Karpas-422 (cell line): Measurements from ENCODE around the gene SETDB1. TPM values are rescaled to one million over a fixed set of nuclear protein-coding genes. Genes with fewer than 3 reads are reported as not detected.
A peak's percentile ranks its signal among the peaks of the same experiment; 100 is the strongest.
"Not testable (repeated sequence)": the region's sequence is repeated elsewhere in the genome, so short reads cannot be mapped to it uniquely, and the experiment has no call there.

Experiments used
- DNase-seq: peaks from one replicate; pipeline ENCODE4 v3.0.0-alpha.2; 2015
- H2AFZ ChIP-seq: fragments of 200-600 bp; sonication (generic); 2 replicates; pipeline ENCODE4 v1.6.1; 2014; ENCODE audit warnings: antibody characterized with exemption, low read length, mixed read lengths
- H3K27ac ChIP-seq: fragments of 200-600 bp; sonication (generic); 2 replicates; pipeline ENCODE4 v1.5.1; 2014; ENCODE audit warnings: mild to moderate bottlenecking, low read length, moderate library complexity
- H3K27me3 ChIP-seq: fragments of 200-600 bp; sonication (generic); 2 replicates; pipeline ENCODE4 v1.6.1; 2014; ENCODE audit warnings: low read length, mixed read lengths
- H3K36me3 ChIP-seq: fragments of 200-600 bp; sonication (generic); 2 replicates; pipeline ENCODE4 v1.6.1; 2014; ENCODE audit warnings: low read length, mixed read lengths; ENCODE audit not compliant: insufficient read depth
- H3K4me1 ChIP-seq: fragments of 200-600 bp; sonication (generic); 2 replicates; pipeline ENCODE4 v1.6.1; 2014; ENCODE audit warnings: mild to moderate bottlenecking, low read length, mixed read lengths
- H3K4me2 ChIP-seq: fragments of 200-600 bp; sonication (generic); 2 replicates; pipeline ENCODE4 v1.6.1; 2014; ENCODE audit warnings: low read length, low read depth, mild to moderate bottlenecking; ENCODE audit not compliant: poor library complexity, severe bottlenecking
- H3K4me3 ChIP-seq: fragments of 200-600 bp; sonication (generic); 2 replicates; pipeline ENCODE4 v1.5.1; 2014; ENCODE audit warnings: mild to moderate bottlenecking, antibody characterized with exemption, low read length, mixed read lengths
- H3K79me2 ChIP-seq: fragments of 200-600 bp; sonication (generic); 2 replicates; pipeline ENCODE4 v1.6.1; 2014; ENCODE audit warnings: mild to moderate bottlenecking, low read length, mixed read lengths
- H3K9ac ChIP-seq: fragments of 200-600 bp; sonication (generic); 2 replicates; pipeline ENCODE4 v1.6.0; 2014; ENCODE audit warnings: low read length
- H3K9me2 ChIP-seq: fragments of 200-600 bp; sonication (generic), shearing (Covaris generic); replicated peaks from 2 replicates; pipeline ENCODE4 v1.6.0; 2014; ENCODE audit warnings: mild to moderate bottlenecking, low read length, moderate library complexity; ENCODE audit not compliant: insufficient read depth
- H3K9me3 ChIP-seq: fragments of 300-700, 200-600 bp; sonication (generic); 2 replicates; pipeline ENCODE4 v1.6.1; 2014; ENCODE audit warnings: low read length, mixed read lengths
- H4K20me1 ChIP-seq: fragments of 200-600 bp; sonication (generic); 2 replicates; pipeline ENCODE4 v1.6.1; 2014; ENCODE audit warnings: mild to moderate bottlenecking, antibody characterized with exemption, low read length, low read depth; ENCODE audit not compliant: insufficient read depth
- total RNA-seq: library from RNA; depleted of rRNA; stranded (reverse); fragments of >200 nt; shearing (Covaris generic); gene quantifications from 2 replicates; pipeline ENCODE4 v1.2.3, GENCODE V29; 2014; ENCODE audit warnings: low replicate concordance

The SETDB1 gene
- total RNA-seq, 1 experiment from 2014 or later: 60.1 TPM

DNA sequence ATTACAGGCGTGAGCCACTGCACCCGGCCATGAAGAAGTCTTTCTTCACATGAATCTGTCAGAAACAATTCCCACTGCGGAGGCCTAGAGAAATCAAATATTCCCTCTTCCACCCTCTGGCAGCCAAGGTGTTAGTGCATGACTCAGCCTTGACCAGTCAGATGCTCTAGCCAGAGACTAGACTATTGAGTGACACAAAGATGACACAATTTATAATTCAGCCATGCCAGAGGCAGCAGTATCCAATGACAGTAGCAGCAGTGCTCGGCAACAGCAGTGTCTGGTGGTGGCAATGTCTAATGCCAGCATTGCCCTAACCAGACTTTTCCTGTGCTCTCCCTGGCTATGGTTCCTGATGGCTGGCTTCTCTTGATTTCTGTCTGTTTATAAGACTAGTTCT is 30.5 kb upstream of the SETDB1 start:
- H3K9ac ChIP-seq: no peak overlapping the region
- 0 out of 2 replicates have a peak, but pooled peaks cover 2% of the 10 kb centered on the region for H3K27me3 ChIP-seq
- H3K4me3 ChIP-seq: no peak overlapping the region
- H3K9me2 ChIP-seq: no peaks in the 10 kb centered on the region
- no peaks in the 10 kb centered on the region for H3K9me3 ChIP-seq
- H2AFZ ChIP-seq: no peak overlapping the region
- no peak overlapping the region for H3K27ac ChIP-seq
- H3K4me1 ChIP-seq: no peaks in the 10 kb centered on the region
- H4K20me1 ChIP-seq: no peaks in the 10 kb centered on the region
- H3K79me2 ChIP-seq: no peaks in the 10 kb centered on the region
- no peak overlapping the region for H3K4me2 ChIP-seq
- no peaks in the 10 kb centered on the region for H3K36me3 ChIP-seq
- DNase-seq: no peak

DNA sequence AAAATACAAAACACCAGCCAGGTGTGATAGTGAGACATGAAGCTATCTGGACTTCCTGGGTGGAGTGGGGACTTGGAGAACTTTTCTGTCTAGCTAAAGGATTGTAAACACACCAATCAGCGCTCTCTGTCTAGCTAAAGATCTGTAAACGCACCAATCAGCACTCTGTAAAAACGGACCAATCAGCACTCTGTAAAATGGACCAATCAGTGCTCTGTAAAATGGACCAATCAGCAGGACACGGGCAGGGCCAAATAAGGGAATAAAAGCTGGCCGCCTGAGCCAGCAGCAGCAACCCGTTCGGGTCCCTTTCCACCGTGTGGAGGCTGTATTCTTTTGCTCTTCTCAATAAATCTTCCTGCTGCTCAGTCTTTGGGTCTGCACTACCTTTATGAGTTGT is 26.4 kb upstream of the SETDB1 start:
- not testable (repeated sequence) for H4K20me1 ChIP-seq, H3K4me3 ChIP-seq, H3K36me3 ChIP-seq, H3K4me2 ChIP-seq, H3K9ac ChIP-seq, H3K27ac ChIP-seq, DNase-seq, H3K27me3 ChIP-seq, H3K4me1 ChIP-seq, H3K79me2 ChIP-seq, H3K9me2 ChIP-seq, H3K9me3 ChIP-seq, H2AFZ ChIP-seq

DNA sequence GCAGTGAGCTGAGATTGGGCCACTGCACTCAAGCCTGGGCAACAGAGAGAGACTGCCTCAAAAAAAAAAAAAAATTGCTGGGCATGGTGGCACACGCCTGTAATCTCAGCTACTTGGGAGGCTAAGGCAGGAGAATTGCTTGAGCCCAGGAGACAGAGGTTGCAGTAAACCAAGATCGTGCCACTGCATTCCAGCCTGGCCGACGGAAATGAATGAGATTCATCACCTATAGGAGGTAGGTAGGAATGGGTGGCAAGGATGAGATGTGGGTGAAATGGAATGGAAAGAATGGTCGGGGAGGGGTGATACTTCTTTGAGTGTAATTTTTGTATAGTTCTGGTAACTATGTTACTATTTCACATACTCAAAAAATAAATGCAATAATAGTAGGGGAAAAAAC is 23.8 kb upstream of the SETDB1 start:
- no peak overlapping the region for H3K27ac ChIP-seq
- no peaks in the 10 kb centered on the region for H4K20me1 ChIP-seq
- no peaks in the 10 kb centered on the region for H3K4me1 ChIP-seq
- H3K9ac ChIP-seq: no peak overlapping the region
- H3K27me3 ChIP-seq: no peaks in the 10 kb centered on the region
- H3K9me3 ChIP-seq: no peaks in the 10 kb centered on the region
- H3K79me2 ChIP-seq: no peaks in the 10 kb centered on the region
- H3K4me2 ChIP-seq: no peak overlapping the region
- no peak for DNase-seq
- no peak overlapping the region for H2AFZ ChIP-seq
- H3K4me3 ChIP-seq: no peak overlapping the region
- no peaks in the 10 kb centered on the region for H3K9me2 ChIP-seq
- H3K36me3 ChIP-seq: no peaks in the 10 kb centered on the region

DNA sequence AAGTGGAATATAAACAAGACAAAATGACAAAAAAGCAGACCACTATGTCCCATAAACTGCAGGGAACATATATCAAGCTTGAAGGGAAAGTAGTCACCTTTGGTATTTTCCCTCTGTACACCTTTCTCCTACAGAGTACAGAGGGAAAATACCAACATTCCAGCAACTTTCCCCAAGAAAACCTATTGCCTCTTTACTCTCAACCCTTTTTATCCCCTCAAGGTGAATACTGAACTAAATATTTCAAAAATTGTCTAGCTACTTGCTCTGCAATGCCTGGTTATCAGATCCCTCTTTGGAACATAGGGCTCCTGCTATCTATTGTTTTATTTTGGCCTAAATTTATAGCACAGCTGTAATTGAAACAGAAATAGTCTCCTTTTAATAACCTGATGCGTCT is 23.4 kb upstream of the SETDB1 start:
- Histone ChIP-seq H3K9ac (no peak overlapping the region), H2AFZ (no peak overlapping the region), H3K4me3 (no peak overlapping the region), H3K27ac (no peak overlapping the region), H3K9me2 (no peaks in the 10 kb centered on the region), H4K20me1 (no peaks in the 10 kb centered on the region), H3K9me3 (no peaks in the 10 kb centered on the region), H3K4me2 (no peak overlapping the region), H3K4me1 (no peaks in the 10 kb centered on the region), H3K27me3 (no peaks in the 10 kb centered on the region), H3K36me3 (no peaks in the 10 kb centered on the region), H3K79me2 (no peaks in the 10 kb centered on the region)
- DNase-seq: no peak

DNA sequence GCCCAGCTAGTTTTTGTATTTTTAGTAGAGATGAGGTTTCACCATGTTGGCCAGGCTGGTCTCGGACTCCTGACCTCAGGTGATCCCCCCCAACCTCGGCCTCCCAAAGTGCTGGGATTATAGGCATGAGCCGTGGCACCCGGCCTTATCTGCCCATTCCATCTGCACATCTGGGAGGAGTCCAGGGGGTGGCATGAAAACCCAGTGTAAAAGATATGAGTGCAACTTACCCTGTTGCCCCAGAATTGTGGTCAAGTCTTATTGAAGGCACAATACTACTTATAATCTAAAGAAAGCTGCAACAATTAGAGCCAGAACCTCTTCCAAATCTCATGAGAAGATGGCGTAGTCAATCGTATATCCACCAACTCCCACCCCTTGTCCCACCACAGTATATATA is 20.9 kb upstream of the SETDB1 start:
- Histone ChIP-seq H2AFZ (no peak overlapping the region), H3K4me3 (no peak overlapping the region), H3K79me2 (no peaks in the 10 kb centered on the region), H3K9me2 (no peaks in the 10 kb centered on the region), H4K20me1 (no peaks in the 10 kb centered on the region), H3K27ac (no peak overlapping the region), H3K4me2 (no peak overlapping the region), H3K36me3 (no peaks in the 10 kb centered on the region), H3K9ac (no peak overlapping the region), H3K9me3 (no peaks in the 10 kb centered on the region), H3K4me1 (no peaks in the 10 kb centered on the region), H3K27me3 (no peaks in the 10 kb centered on the region)
- no peak for DNase-seq

DNA sequence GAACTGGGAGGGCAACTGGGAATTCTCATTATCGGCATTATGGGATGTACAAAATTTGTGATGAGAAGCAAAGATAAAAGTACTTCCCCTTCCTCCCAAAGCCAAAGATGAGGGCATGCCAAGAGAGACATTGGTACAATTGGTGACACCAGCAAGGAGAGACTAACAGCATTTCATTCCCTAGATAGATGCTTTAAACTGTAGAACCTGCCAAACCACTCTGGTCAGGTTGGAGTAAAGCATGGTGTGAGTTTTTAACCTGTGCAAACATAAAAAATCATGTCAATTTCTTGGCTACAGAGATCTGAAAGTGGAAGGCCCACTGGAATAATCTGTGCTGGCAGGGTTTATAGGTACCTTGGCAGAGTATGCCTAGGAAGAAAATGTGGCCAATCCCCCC is 19.8 kb upstream of the SETDB1 start:
- Histone ChIP-seq H3K4me3 (no peak overlapping the region), H3K9ac (no peak overlapping the region), H3K79me2 (no peaks in the 10 kb centered on the region), H3K9me2 (no peaks in the 10 kb centered on the region), H3K4me2 (no peak overlapping the region), H3K27me3 (no peaks in the 10 kb centered on the region), H3K27ac (no peak overlapping the region), H3K36me3 (no peaks in the 10 kb centered on the region), H3K4me1 (no peaks in the 10 kb centered on the region), H2AFZ (no peak overlapping the region), H4K20me1 (no peaks in the 10 kb centered on the region), H3K9me3 (no peaks in the 10 kb centered on the region)
- no peak for DNase-seq

DNA sequence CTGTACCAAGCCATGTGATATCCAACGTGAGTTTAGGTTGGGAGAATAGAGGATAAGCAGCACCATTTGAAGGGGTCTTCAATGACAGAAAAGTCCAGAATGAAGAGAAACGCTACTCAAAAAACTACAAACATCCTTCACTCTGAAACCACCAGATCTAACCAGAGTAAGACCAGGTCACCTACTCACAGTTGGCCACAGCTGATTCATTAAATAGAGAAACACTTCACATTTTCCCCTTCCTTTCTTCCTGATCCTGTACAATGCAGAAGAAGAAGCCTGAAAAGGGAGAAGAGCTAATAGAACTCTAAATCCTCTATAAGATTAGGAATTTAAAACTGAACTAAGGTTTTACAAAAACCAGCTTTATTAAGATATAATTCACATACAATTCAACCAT is 19.4 kb upstream of the SETDB1 start:
- H3K9ac ChIP-seq: no peak overlapping the region
- no peaks in the 10 kb centered on the region for H3K36me3 ChIP-seq
- no peaks in the 10 kb centered on the region for H3K27me3 ChIP-seq
- H2AFZ ChIP-seq: no peak overlapping the region
- no peaks in the 10 kb centered on the region for H4K20me1 ChIP-seq
- no peak overlapping the region for H3K27ac ChIP-seq
- H3K4me2 ChIP-seq: no peak overlapping the region
- no peaks in the 10 kb centered on the region for H3K9me3 ChIP-seq
- H3K4me3 ChIP-seq: no peak overlapping the region
- H3K79me2 ChIP-seq: no peaks in the 10 kb centered on the region
- no peak for DNase-seq
- H3K9me2 ChIP-seq: no peaks in the 10 kb centered on the region
- H3K4me1 ChIP-seq: no peaks in the 10 kb centered on the region

DNA sequence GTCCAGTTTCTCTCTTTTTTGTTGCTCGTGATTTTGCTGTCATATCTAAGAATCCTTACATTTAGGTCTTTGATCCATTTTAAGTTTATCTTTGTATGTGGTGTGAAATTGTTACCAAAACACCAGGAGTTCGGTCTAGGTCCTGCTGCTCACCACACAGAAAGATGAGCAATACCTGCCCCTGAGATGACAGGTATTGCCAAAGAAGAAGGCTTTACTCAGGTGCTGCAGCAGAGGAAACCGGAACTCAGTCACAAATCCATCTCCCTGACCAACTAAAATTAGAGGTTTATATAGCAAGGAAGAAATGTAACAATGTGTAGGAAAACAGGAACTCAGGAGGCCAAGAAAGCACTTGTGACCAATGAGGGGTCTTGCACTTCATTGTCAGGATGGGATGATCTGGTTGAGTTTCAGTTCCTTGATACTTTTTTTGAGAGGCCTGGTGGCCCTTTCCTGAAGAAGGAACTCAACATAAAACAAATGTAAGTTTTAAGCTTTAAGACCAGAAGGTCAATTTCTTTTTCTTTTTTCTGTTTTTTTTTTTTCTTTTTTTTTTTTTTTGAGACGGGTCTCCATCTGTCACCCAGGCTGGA is 16.5 kb upstream of the SETDB1 start:
- Histone ChIP-seq H2AFZ (no peak overlapping the region), H3K4me3 (no peak overlapping the region), H3K27ac (no peak overlapping the region), H3K4me2 (no peak overlapping the region), H3K9me2 (no peaks in the 10 kb centered on the region; the same call in 1 of the 2 replicates), H3K79me2 (no peaks in the 10 kb centered on the region), H3K27me3 (no peaks in the 10 kb centered on the region), H3K36me3 (no peaks in the 10 kb centered on the region), H3K4me1 (peaks cover 7% of the 10 kb centered on the region), H4K20me1 (no peaks in the 10 kb centered on the region), H3K9me3 (no peaks in the 10 kb centered on the region), H3K9ac (no peak overlapping the region)
- DNase-seq: no peak

DNA sequence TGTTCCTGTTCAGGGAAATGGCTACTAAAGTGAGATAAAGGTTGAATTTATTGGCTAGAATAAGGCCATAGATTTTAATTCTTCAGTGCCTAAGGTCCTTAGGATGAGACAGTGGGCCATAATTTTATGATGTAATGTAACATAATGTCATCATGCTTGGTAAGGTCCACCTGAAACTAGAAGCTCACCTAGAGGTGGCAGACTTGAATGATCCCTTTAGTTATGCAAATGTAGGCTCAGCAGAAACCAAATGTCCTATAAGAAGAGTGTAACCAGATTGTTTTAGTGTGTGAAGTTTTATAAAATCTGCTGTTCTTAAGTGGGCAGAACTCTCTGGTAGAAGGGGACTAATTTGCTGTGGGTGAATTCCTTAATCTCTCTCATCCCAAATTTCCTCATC is 13.5 kb upstream of the SETDB1 start:
- Histone ChIP-seq H4K20me1 (no peaks in the 10 kb centered on the region), H3K36me3 (no peaks in the 10 kb centered on the region), H2AFZ (peak overlapping the region; percentile 33; the same call in 1 of the 2 replicates), H3K27ac (no peak overlapping the region), H3K9ac (no peak overlapping the region), H3K9me2 (no peaks in the 10 kb centered on the region; the same call in 1 of the 2 replicates), H3K9me3 (no peaks in the 10 kb centered on the region), H3K4me1 (peaks cover 7% of the 10 kb centered on the region), H3K27me3 (no peaks in the 10 kb centered on the region), H3K79me2 (no peaks in the 10 kb centered on the region), H3K4me2 (no peak overlapping the region), H3K4me3 (no peak overlapping the region)
- no peak for DNase-seq
